GM23248 (cell line): ENCODE measurements around the gene RDM1. TPM values are rescaled to one million over a fixed set of nuclear protein-coding genes. Genes with fewer than 3 reads are reported as not detected.

ENCODE experiments used
- DNase-seq: peaks from one replicate; pipeline ENCODE4 v3.0.0-alpha.2; 2015
- H2AFZ ChIP-seq: fragments of 200-600 bp; sonication (generic); 2 replicates; pipeline ENCODE4 v1.6.1; 2016; ENCODE audit warnings: antibody characterized with exemption
- H3F3A ChIP-seq: fragments of 200-600 bp; sonication (generic); 2 replicates; pipeline ENCODE4 v1.6.1; 2016; ENCODE audit warnings: mild to moderate bottlenecking, antibody characterized with exemption, mixed run types; ENCODE audit not compliant: insufficient read depth
- H3K27ac ChIP-seq: fragments of 200-600 bp; sonication (generic); 2 replicates; pipeline ENCODE4 v1.5.1; 2016; ENCODE audit warnings: mild to moderate bottlenecking
- H3K27me3 ChIP-seq: fragments of 200-600 bp; sonication (generic); replicated peaks from 2 replicates; pipeline ENCODE4 v1.6.1; 2016; ENCODE audit warnings: mild to moderate bottlenecking; ENCODE audit not compliant: insufficient read depth
- H3K36me3 ChIP-seq: fragments of 200-600 bp; sonication (generic); 2 replicates; pipeline ENCODE4 v1.6.1; 2016; ENCODE audit warnings: low read depth, mild to moderate bottlenecking
- H3K4me1 ChIP-seq: fragments of 200-600 bp; sonication (generic); 2 replicates; pipeline ENCODE4 v1.6.1; 2016; ENCODE audit warnings: mild to moderate bottlenecking; ENCODE audit not compliant: insufficient read depth
- H3K4me2 ChIP-seq: fragments of 200-600 bp; sonication (generic); one replicate; pipeline ENCODE4 v1.6.1; 2016; ENCODE audit warnings: mild to moderate bottlenecking; ENCODE audit not compliant: unreplicated experiment
- H3K4me3 ChIP-seq: fragments of 200-600 bp; sonication (generic); 2 replicates; pipeline ENCODE4 v1.5.1; 2016; ENCODE audit warnings: mild to moderate bottlenecking
- H3K79me2 ChIP-seq: fragments of 200-600 bp; sonication (generic); 2 replicates; pipeline ENCODE4 v1.6.1; 2016; ENCODE audit warnings: mild to moderate bottlenecking; ENCODE audit not compliant: insufficient read depth
- H3K9ac ChIP-seq: fragments of 200-600 bp; sonication (generic); 2 replicates; pipeline ENCODE4 v1.6.1; 2016; ENCODE audit warnings: mild to moderate bottlenecking
- H3K9me2 ChIP-seq: fragments of 200-600 bp; sonication (generic); 2 replicates; pipeline ENCODE4 v1.6.1; 2016; ENCODE audit warnings: mixed run types, mild to moderate bottlenecking, moderate library complexity; ENCODE audit not compliant: insufficient read depth
- H3K9me3 ChIP-seq: fragments of 200-600 bp; sonication (generic); one replicate; pipeline ENCODE4 v1.6.1; 2017; ENCODE audit warnings: low read depth
- H4K20me1 ChIP-seq: fragments of 200-600 bp; sonication (generic); 2 replicates; pipeline ENCODE4 v1.6.0; 2016; ENCODE audit not compliant: insufficient read depth
- EZH2 ChIP-seq: fragments of 200-600 bp; sonication (generic); IDR thresholded peaks from 2 replicates; pipeline ENCODE4 v1.6.1; 2018; ENCODE audit warnings: antibody characterized with exemption, mild to moderate bottlenecking; ENCODE audit not compliant: insufficient read depth, poor library complexity, severe bottlenecking
- EZH2phosphoT487 ChIP-seq: fragments of 200-600 bp; sonication (generic); IDR thresholded peaks from 2 replicates; pipeline ENCODE4 v1.6.1; 2018; ENCODE audit warnings: antibody characterized with exemption, moderate library complexity, mild to moderate bottlenecking, low read depth; ENCODE audit not compliant: insufficient read depth
- WGBS, 2 experiments: methylation state at CpG; one replicate each; pipeline ENCODE4 v1.1.6; 2015 to 2017; ENCODE audit warnings: low lambda C conversion rate in 2 of 2, low coverage in 1 of 2; ENCODE audit errors: missing lambda C conversion rate in 2 of 2; 5-methylcytosine and 5-hydroxymethylcytosine counted together
- in situ Hi-C: fragments of 300-500 bp; cut with MboI; formaldehyde crosslinking; loops from 2 replicates; pipeline ENCODE4 v1.15.0; 2020
- polyA plus RNA-seq: library from polyadenylated mRNA; unstranded; fragments of >200 nt; fragmentation: Nextera tagmentation; extraction: Ambion mirVana; gene quantifications from 2 replicates; pipeline ENCODE4 v1.2.1, GENCODE V29; 2016
- total RNA-seq: library from RNA; depleted of rRNA; stranded (reverse); fragments of >200 nt; shearing (Covaris generic); gene quantifications from 2 replicates; pipeline ENCODE4 v1.2.3, GENCODE V29; 2014

The RDM1 gene
- total and polyA plus RNA-seq, 2 experiments from 2014 or later, result not detected

DNA sequence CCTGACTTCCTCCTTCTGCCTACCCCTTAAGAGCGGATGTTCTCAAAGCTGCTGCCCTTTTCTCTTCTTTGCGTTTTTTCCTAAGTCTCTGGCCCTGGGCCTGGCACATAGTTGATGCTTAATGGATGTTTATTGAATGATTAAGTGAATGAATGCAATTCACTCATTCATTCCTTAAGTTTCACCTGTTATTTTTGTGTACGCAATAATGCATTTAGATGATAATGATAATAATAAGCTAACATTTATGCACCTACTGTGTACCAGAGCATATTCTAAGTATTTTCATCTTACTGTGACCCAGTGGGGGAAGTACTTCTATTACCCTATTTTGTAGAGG lies 54.8 kb downstream of the RDM1 start:
- Histone ChIP-seq H3K9me3 (no peaks in the 10 kb centered on the region), H3K9me2 (no peaks in the 10 kb centered on the region), H2AFZ (no peak overlapping the region), H3K4me3 (no peak overlapping the region), H3K4me1 (no peaks in the 10 kb centered on the region), H3K79me2 (no peaks in the 10 kb centered on the region), H4K20me1 (no peaks in the 10 kb centered on the region), H3K27me3 (no peaks in the 10 kb centered on the region), H3K36me3 (no peaks in the 10 kb centered on the region), H3K4me2 (no peak overlapping the region), H3K9ac (no peak overlapping the region), H3F3A (no peaks in the 10 kb centered on the region), H3K27ac (no peak overlapping the region)
- in situ Hi-C loops, result no loop called here
- DNase-seq, result no peak
- TF ChIP-seq EZH2phosphoT487, result no peak
- no peak for TF ChIP-seq EZH2
- 66 to 71% methylated on average over 3 of the region's 3 CpGs for WGBS, 2 experiments

DNA sequence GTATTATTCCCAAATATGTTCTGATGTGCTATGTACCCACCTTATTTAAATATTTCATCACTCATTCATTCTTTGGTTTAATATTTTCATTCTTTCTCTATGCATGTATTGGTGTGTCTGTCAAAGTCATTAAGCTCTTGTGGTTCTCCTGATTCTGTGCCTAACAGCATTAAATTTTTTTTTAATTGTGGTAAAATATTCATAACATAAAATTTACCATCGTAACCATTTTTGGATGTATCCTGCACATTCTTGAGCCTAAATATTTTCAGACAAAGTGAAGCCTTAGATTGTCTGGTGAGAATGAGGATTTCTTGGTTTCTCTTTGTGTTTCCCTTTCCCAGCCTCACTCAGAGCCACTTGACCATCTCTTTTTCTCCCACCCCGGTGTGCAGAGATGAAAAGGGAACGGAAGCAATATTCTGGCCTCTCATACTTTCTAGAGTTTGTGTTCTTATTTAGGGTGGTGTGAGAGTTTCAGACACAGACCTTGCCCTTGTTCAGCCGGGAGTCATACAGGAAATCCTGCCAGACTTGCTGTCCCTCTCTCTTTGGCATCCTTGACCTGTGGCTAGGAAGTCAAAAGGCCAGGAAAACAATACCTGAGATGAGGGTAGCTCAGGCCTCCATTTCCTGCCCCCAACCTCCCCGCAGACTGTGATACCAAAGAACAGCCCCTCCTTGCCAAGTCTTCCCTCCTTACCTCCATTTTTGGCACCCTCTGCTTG lies 55.3 kb downstream of the RDM1 start:
- no peaks in the 10 kb centered on the region for H3K36me3 ChIP-seq
- H3K9me3 ChIP-seq, result no peaks in the 10 kb centered on the region
- H3K9ac ChIP-seq, result no peak overlapping the region
- no peak for TF ChIP-seq EZH2phosphoT487
- H3F3A ChIP-seq, result no peaks in the 10 kb centered on the region
- no peaks in the 10 kb centered on the region for H3K9me2 ChIP-seq
- DNase-seq, result no peak
- no peak overlapping the region for H3K27ac ChIP-seq
- H4K20me1 ChIP-seq, result no peaks in the 10 kb centered on the region
- no peaks in the 10 kb centered on the region for H3K4me1 ChIP-seq
- 43 to 49% methylated on average over 5 of the region's 5 CpGs for WGBS, 2 experiments
- H3K4me2 ChIP-seq, result no peak overlapping the region
- H3K27me3 ChIP-seq, result no peaks in the 10 kb centered on the region
- in situ Hi-C loops, result no loop called here
- no peak overlapping the region for H3K4me3 ChIP-seq
- no peak overlapping the region for H2AFZ ChIP-seq
- no peaks in the 10 kb centered on the region for H3K79me2 ChIP-seq

DNA sequence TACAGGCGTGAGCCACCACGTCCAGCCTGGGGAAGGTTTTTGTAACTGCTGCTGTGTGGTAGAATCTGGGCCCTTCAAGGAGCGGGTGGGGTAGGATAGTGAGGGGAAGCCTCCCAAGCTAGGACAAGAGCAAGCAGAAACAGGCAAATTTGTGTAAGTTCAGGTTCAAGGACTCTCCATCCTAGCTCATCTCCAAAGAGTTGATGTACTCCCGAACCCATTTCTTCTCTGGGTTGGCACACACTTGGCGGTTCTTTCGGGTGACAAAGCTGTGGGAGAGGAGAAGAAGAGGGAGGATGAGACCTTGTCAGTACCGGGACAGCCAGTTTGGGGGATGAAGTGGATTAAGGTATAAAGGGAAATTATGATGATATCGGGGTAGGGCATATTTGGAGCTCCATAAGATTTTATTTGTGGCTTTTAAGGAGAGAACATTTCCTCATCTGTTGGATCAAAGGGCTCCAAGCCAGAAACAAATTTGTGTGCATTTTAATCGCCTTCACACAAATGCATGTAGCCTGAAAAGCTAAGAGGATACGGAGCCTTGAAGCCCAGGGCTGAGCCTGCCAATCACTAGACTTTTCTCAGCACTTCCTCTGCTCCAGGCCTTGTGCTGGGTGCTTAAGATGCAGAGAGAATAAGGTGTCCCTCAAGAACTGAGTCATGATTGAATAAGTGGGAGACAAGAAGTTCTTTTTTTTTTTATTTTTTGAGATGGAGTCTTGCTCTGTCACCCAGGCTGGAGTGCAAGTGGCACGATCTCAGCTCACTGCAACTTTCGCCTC lies 58.2 kb downstream of the RDM1 start:
- Histone ChIP-seq H3K4me1 (no peaks in the 10 kb centered on the region), H3K27me3 (no peaks in the 10 kb centered on the region), H3K79me2 (no peaks in the 10 kb centered on the region), H2AFZ (no peak overlapping the region), H3K36me3 (no peaks in the 10 kb centered on the region), H3K4me3 (no peak overlapping the region), H3K9me3 (no peaks in the 10 kb centered on the region), H3F3A (no peaks in the 10 kb centered on the region), H4K20me1 (no peaks in the 10 kb centered on the region), H3K27ac (no peak overlapping the region), H3K4me2 (no peak overlapping the region), H3K9me2 (no peaks in the 10 kb centered on the region), H3K9ac (no peak overlapping the region)
- TF ChIP-seq EZH2 (no peak), EZH2phosphoT487 (no peak)
- 85% methylated on average over 12 of the region's 12 CpGs for WGBS, 2 experiments
- in situ Hi-C loops, result no loop called here
- no peak for DNase-seq

DNA sequence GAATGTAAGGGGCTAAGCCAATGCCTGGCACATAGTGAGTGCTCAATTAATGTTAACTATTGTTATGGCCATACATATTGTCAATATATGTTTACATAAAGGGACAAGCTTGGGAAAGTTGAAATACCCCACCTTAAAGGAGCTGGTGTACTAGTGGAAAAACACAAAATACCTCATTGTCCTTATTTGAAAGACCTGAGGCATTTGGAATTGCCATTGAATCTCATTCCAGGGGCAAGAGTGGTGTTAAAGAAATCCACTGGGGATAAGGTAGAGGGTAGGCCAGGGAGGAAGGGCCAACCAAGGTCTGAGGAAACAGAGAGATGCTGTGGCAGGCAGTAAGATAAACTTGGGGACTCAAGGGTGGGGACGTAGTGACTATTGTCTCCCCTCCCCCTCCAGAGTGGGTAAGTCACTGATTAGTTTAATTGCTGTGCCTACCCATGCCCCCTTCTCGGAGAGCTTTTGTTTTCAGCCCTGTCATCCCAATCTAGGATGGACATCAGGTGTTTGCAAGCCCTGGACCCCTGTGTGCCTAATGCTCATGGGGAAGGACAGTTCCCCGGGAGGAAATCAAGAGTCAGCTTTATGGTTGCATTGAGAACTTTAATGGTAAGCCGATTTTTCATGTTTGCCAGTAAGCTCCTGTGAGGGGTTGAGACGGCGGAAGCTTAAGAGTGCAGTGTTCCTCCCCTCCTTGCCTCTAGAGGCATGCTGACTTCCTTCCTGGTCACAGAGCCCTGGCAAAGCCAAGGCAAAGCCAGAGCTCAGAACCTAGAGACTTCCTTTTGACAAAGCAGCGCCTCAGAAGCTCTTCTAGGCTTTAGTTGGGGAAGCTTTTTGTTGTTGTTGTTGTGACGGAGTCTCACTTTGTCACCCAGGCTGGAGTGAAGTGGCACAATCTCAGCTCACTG lies 59.4 kb downstream of the RDM1 start:
- no peaks in the 10 kb centered on the region for H3F3A ChIP-seq

More for the DNA sequence above, 59.4 kb downstream of the RDM1 start:
- WGBS, 2 experiments, result 56 to 65% methylated on average over 8 of the region's 8 CpGs
- Histone ChIP-seq H3K9me2 (no peaks in the 10 kb centered on the region), H3K79me2 (no peaks in the 10 kb centered on the region), H3K4me3 (no peak overlapping the region), H3K4me1 (peaks cover 4% of the 10 kb centered on the region; the same call in 1 of the 2 replicates), H3K36me3 (no peaks in the 10 kb centered on the region), H3K9me3 (no peaks in the 10 kb centered on the region), H3K4me2 (no peak overlapping the region), H4K20me1 (no peaks in the 10 kb centered on the region), H3K27me3 (no peaks in the 10 kb centered on the region), H2AFZ (no peak overlapping the region), H3K9ac (no peak overlapping the region), H3K27ac (no peak overlapping the region)
- no peak for DNase-seq
- in situ Hi-C loops, result no loop called here
- no peak for TF ChIP-seq EZH2phosphoT487
- no peak for TF ChIP-seq EZH2
